SH-SY5Y (cell line): ENCODE data around the gene SYT2.

ENCODE experiments used
- GATA2 ChIP-seq: IDR thresholded peaks from 2 replicates; pipeline ENCODE4 v1.6.1; 2011; ENCODE audit warnings: mild to moderate bottlenecking, low read depth, low read length
- GATA3 ChIP-seq: IDR thresholded peaks from 2 replicates; pipeline ENCODE4 v1.6.1; 2011; ENCODE audit warnings: low read depth, mild to moderate bottlenecking, low read length, moderate library complexity

DNA sequence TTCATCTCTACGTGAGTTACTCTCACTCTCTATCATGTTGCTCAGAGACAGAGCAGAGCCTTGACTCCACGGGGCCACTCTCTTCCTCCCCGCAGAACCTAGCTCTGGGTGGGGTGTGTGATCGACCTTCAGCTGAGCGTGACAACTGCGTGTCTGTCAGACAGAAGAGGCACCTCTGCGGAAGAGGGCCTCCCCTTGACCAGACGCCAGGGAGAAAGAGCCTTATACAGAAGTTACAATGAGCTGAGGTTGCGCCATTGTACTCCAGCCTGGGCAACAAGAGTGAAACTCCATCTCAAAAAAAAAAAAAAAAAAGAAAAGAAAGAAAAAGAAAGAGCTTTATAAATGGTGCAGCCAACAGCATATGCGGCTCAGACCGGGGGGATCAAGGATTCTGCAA, 22.9 kb downstream of the SYT2 start:
- TF ChIP-seq GATA3 = no peak
- no peak for TF ChIP-seq GATA2
